HG03095 (cell line): ENCODE results near the gene TSPAN10.

ENCODE experiments used
- ATAC-seq: cut with Tn5 transposase; IDR thresholded peaks from one replicate; pipeline ENCODE4 v1.9.1; 2021; ENCODE audit warnings: moderate library complexity; ENCODE audit not compliant: unreplicated experiment

The TSPAN10 gene

GRCh38 chr17:81686614-81687013 is 49.6 kb downstream of the TSPAN10 start:
- no peak for ATAC-seq

GRCh38 chr17:81687770-81688541 is 51.0 kb downstream of the TSPAN10 start:
- no peak for ATAC-seq

GRCh38 chr17:81688616-81689015 is 51.6 kb downstream of the TSPAN10 start:
- no peak for ATAC-seq

- ATAC-seq: no peak
Observed at GRCh38 chr17:81690066-81690465, 53.1 kb downstream of the TSPAN10 start.

- no peak for ATAC-seq
Observed at GRCh38 chr17:81690549-81690948, 53.6 kb downstream of the TSPAN10 start.

GRCh38 chr17:81691196-81691595 is 54.2 kb downstream of the TSPAN10 start:
- ATAC-seq: no peak

GRCh38 chr17:81691608-81692007 is 54.6 kb downstream of the TSPAN10 start:
- no peak for ATAC-seq

- no peak for ATAC-seq
Observed at GRCh38 chr17:81693509-81694210, 56.7 kb downstream of the TSPAN10 start.

GRCh38 chr17:81694810-81695209 is 57.8 kb downstream of the TSPAN10 start:
- no peak for ATAC-seq

- no peak for ATAC-seq
Observed at GRCh38 chr17:81695211-81695610, 58.2 kb downstream of the TSPAN10 start.

GRCh38 chr17:81695801-81696200 is 58.8 kb downstream of the TSPAN10 start:
- ATAC-seq: no peak

GRCh38 chr17:81696218-81696941 is 59.4 kb downstream of the TSPAN10 start:
- no peak for ATAC-seq

- no peak for ATAC-seq
Observed at GRCh38 chr17:81697261-81698044, 60.5 kb downstream of the TSPAN10 start.
